ENCODE results near the gene SMIM31.

Gene SMIM31

GRCh38 chr4:164789047-164789446 lies 35.1 kb downstream of the SMIM31 start:
- no peak for DNase-seq

DNA sequence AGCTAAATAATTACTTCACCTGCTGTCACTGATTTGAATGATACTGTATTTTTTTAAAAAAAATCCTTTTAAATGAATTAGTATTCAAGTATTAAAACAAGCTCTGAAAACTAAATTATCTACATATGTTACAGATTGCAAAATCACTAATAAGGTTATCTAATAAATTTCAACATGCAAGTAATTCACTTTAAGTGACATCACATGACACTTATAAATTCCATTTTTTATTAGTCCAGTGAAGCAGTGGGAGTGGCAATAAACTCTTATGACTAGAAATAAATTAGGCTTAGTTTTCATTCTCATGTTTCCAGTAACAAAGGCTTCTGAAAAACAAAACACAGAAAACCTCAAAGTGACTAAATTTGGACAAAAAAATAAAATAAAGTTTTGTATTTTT lies 36.3 kb downstream of the SMIM31 start:
- no peak for DNase-seq

DNA sequence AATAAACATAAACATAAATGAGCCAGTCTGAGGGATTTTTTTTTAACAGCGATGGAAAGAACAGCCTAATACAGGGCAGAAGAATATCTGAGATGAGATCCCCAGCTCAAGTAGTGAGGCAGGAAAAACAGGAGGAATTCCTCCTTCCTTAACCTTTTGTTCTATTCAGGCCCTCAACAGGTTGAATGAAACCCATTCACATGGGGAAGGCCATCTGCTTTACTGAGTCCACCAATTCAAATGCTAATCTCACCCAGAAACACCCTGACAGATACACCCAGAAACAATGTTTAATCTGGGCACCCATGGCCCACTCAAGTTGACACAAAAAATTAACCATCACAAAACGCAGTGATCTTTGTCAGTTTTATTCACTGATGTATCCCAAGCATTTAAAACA lies 45.5 kb downstream of the SMIM31 start:
- DNase-seq: no peak

DNA sequence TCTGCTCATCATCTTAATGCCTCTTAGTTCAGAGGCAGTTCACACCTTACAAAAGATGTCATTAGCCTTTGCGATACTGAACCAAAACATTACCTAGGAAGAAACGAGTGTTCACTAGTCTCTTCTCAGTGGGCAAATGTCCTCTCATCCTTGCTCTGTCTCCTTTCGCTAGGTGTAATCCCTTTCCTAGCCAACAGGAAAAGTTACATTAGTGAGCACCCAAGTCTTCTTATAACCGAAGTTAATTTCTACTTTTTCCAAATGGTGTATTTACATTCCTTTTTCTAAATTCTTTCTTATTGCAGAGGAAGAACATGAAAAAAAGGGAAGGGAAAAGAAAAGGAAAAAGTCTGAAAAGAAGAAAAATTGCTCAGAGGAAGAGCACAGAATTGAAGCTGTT lies 46.9 kb downstream of the SMIM31 start:
- DNase-seq: no peak

DNA sequence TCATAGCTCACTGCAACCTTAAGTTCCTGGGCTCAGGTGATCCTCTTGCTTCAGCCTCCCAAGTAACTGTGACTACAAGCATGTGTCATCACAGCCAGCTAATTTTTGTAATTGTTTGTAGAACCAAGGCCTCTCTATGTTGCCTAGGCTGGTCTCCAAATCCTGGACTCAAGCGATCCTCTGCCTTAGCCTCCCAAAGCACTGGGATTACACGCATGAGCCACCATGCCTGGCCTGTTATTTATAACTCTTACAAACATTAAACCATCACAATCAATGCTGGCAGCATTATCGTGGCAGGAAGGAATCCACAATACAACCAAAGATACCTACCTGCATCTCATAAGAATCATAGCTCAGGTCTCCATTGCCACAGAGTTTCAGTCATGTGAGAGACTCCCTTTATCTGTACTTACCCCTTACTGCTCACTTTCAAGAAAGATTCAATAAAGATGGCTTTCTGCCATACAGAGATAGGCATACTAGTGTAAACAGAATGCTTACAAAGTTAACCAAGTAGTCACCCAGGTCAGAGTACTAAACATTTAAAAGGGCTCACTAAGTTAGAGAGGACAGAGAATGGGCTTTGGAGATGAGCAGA lies 48.5 kb downstream of the SMIM31 start:
- DNase-seq: no peak

DNA sequence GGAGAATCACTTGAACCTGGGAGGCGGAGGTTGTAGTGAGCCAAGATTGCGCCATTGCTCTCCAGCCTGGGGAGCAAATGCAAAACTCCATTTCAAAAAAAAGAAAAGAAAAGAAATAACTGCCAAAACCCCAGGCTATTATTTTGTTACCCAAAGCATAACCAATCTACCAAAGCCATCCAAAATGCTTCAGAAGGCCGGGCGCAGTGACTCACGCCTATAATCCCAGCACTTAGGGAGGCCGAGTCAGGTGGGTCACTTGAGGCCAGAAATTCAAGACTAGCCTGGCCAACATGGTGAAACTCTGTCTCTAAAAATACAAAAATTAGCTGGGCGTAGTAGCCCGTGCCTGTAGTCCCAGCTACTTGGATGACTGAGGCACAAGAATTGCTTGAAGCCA lies 49.8 kb downstream of the SMIM31 start:
- no peak for DNase-seq

DNA sequence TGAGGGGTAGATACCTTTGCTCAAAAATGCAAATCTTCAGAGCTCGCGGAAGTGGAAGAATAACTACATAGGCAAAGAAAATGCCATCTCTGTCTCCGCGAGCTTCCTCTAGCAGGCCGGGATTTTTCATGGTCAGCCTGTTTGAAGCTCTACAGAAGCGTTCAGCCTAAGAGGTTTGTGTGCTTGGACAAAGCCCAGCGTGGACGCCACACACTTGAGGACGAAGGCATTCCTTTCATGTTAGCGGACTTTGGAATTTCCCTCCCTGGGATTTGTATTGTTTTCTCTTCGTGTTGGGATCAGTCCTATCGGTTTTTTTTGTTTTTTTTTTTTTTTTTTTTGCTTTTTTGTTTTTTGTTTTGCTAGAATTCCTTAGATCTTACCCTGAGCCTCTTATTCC lies 53.7 kb downstream of the SMIM31 start:
- no peak for DNase-seq

GRCh38 chr4:164813554-164813953 lies 59.6 kb downstream of the SMIM31 start:
- DNase-seq: no peak

DNA sequence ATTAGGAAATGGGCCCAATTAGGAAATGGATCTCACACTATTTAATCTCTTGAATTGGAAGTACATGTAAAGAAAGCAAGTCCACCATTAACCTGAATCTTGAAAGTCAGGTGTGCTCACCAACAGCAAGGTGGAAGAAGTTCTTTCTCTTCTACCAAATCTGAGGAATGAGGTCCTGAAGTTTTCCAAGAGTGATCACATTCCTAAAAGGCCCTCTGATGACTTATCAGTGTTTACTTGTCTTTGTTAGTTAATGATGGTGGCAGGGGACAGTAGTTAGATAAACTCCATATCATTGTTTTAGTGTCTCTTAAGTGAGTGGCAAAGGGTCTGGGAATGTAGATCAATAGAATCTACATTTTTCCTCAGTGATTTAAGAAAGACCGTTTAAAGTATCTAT lies 61.8 kb downstream of the SMIM31 start:
- DNase-seq: no peak

- DNase-seq: no peak
These were observed 65.4 kb downstream of the SMIM31 start for GRCh38 chr4:164819366-164819765.

DNA sequence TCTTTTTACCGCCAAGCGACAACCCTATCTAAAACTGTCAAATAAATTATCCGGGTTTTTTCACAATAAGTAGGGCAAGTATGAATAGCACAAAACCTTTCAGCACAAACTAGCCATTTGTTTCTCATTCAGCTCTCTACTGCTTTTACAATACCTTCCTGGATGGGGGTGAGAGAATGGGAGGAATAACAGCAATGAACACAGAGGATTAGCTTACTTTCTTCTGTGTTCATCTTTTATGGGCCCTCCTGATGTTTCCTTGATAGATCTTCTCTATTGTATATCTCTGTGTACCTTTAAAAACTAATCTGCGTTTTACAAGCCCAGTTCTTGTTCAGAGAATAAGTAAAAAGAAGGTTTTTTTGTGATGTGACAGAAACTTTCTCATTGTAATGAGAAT lies 67.8 kb downstream of the SMIM31 start:
- DNase-seq: no peak

DNA sequence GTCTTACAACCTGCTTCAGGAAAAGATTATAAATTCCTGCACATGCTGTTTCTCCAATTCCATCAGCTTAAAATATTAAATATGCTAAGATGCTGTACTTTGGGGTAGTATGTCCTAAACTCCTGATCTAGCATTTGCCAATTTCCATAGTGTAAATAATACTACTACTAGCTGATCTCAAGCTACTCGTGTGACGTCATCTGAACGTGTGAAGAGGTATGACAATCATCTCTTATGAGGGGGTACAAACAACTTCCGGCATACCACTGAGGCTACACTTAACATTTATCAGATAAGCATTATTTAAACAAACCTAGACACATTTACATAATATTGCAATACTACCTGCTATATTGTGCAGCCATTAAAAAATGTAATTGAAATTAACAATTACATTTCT lies 70.7 kb downstream of the SMIM31 start:
- no peak for DNase-seq

DNA sequence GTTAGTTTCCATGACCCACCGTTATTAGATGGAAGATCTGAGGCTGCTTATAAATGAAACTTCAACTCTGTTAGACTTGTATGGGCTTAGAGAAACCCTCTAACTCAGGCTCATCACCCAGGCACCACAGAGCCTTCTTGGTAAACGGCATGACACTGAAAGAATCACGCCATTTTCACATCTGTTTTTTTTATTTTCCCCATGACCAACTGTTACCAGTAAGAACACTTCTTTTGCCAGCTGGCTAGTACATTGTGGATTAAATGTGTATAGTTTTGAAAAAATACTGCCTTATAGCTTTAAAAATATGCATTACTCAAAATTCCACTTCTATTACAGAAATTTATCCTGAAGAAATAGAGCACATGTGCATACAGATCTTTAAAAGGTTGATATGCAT lies 75.0 kb downstream of the SMIM31 start:
- DNase-seq: no peak

DNA sequence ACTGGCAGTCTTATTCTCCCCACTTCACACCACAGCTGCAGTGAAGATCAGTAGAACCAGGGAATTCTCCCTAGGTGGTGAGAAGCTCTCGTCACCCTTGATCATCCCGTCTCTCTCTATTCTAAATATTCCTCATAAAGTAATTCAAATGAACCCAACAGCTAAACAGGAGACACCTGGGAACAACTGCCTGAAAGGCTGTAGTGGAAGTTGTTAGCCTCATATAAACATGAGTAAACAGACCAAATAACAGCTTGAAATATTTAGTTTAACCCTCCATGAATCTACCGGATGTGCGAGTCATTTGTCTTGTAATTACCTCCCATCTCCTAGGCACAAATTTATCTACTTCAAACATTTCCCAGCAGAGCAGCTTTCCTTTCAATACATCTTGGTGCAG lies 92.6 kb downstream of the SMIM31 start:
- no peak for DNase-seq

DNA sequence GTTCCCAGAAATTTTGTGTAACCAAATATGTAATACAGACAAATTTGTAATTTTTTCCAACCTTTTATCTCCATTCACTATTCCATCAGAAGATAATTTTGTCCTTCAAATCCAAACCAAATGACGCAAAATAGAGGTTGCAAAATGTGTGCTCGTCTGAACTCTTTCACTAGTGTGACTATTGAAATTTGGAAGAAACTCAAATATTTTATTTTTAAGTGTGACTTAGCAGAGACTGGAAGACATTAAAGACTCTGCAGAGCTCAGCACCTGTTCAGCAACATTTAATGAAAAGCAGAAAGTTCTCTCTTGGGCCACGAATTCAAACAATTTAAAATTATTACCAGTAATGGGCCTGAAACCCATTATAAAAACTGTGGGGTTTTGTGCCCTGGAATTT lies 93.1 kb downstream of the SMIM31 start:
- DNase-seq: no peak

DNA sequence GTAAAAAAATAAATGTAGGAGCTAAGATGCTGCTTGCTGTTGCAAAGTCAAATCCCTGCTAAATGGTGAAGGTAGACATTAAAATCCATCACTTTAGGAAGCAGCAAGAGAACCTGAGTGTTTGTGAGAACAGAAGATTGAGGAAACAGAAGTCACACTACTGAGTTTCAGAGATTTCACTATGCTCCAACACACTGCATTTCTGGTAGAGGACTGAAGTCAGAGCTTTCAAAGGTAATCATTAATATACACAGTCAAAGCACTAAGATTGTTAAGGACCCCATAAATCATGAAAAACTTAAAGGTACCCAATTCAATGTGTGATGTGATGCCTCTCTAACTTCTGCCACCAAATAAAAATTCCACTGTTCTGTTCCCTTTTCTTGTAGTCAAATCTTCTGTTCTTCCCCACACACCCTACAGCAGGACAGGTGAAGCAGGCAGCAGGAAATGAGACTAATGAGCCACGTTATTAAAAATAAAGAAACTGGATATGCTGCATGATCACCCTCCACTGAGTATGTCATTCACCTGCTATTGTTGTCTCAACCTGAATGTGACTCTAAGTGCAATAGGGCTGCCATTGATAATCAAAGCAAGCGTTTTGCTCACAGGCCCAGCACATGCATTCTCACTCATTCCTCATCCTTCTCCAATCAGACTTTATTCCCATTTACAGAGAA lies 94.2 kb downstream of the SMIM31 start:
- DNase-seq: no peak

All from GDM1 (cell line).